Esophagus squamous epithelium (tissue), 5 donors: Measurements from ENCODE around the gene TBXAS1. TPM values are rescaled to one million over a fixed set of nuclear protein-coding genes. Genes with fewer than 3 reads are reported as not detected.

Source experiments
- DNase-seq: peaks from one replicate; lab custom pipeline; 2025; lab: John Stamatoyannopoulos, UW
- H3K27ac ChIP-seq, 4 donors: fragments of 200-600 bp; sonication (generic); one replicate each; pipeline ENCODE4 v1.5.1; 2016 to 2019; ENCODE audit warnings: mild to moderate bottlenecking in 1 of 4
- H3K27me3 ChIP-seq, 4 donors: fragments of 200-600 bp; sonication (generic); 1 replicate in 3 of 4; 2 replicates in 1 of 4; pipeline versions ENCODE4 v1.5.1 to v1.6.0; 2017 to 2021; ENCODE audit warnings: antibody characterized with exemption in 1 of 4
- H3K36me3 ChIP-seq, 3 donors: fragments of 200-600 bp; sonication (generic); one replicate each; pipeline ENCODE4 v1.5.1; 2016 to 2019
- H3K4me1 ChIP-seq, 3 donors: fragments of 200-600 bp; sonication (generic); one replicate each; pipeline ENCODE4 v1.5.1; 2017 to 2019
- H3K4me3 ChIP-seq, 4 donors: fragments of 200-600 bp; sonication (generic); 1 replicate in 3 of 4; 2 replicates in 1 of 4; pipeline ENCODE4 v1.5.1; 2016 to 2019; ENCODE audit warnings: mild to moderate bottlenecking in 2 of 4, moderate library complexity in 1 of 4
- H3K9me3 ChIP-seq, 3 donors: fragments of 200-600 bp; sonication (generic); one replicate each; pipeline ENCODE4 v1.5.1; 2016 to 2019
- POLR2A ChIP-seq, 4 donors: fragments of 450-650 bp; IDR thresholded peaks; one replicate each; pipeline ENCODE4 v1.6.1; 2017; ENCODE audit warnings: antibody characterized with exemption in 4 of 4, mild to moderate bottlenecking in 4 of 4, moderate library complexity in 3 of 4
- WGBS, 2 donors: methylation state at CpG; one replicate each; pipeline ENCODE4 v1.1.5; 2018; 5-methylcytosine and 5-hydroxymethylcytosine counted together
- intact Hi-C: fragments of 100-400 bp; cut with DNase I; formaldehyde crosslinking; loops from one replicate; pipeline ENCODE4 v1.15.0; 2022
- total RNA-seq, 4 donors: library from RNA; depleted of rRNA; stranded (reverse); fragments of >200 nt; gene quantifications; one replicate each; pipeline ENCODE4 v1.1.0, GENCODE V29; 2016
- TF ChIP-seq, protein P1 (sequence below), 6 experiments: fragments of 450-650 bp in 4 of 6; fragments of 200-600 bp in 2 of 6; sonication (generic) in 2 of 6; IDR thresholded peaks; one replicate each; pipeline ENCODE4 v1.5.1; 2016 to 2019; ENCODE audit warnings: antibody characterized with exemption in 6 of 6, mild to moderate bottlenecking in 4 of 6, moderate library complexity in 4 of 6
- donor health status: DM: yes; HTN: yes; CAD: no.

Gene TBXAS1
- total RNA-seq, 4 donors from 2014 or later, result 9.4 to 24.8 (median 17.8) TPM

DNA sequence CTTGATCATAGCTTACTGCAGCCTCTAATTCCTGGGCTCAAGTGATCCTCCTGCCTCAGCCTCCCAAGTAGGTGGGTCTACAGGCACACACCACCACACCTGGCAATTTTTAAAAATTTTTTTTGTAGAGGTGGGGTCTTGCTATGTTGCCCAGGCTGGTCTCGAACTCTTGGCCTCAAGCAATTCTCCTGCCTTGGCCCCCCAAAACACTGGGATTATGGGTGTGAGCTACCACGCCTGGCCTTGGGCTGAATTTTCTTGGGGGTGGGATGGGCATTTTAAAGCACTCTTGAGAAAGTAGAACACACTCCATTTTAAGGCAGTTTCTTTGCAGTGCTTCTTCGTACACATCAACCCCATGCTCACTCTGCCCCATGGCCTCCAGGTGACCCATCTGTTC lies 28.7 kb downstream of the TBXAS1 start:
- H3K36me3 ChIP-seq, result no peaks in the 10 kb centered on the region
- no peak for TF ChIP-seq POLR2A (IDR thresholded peaks at IDR 0.05)
- TF ChIP-seq, protein P1, sequence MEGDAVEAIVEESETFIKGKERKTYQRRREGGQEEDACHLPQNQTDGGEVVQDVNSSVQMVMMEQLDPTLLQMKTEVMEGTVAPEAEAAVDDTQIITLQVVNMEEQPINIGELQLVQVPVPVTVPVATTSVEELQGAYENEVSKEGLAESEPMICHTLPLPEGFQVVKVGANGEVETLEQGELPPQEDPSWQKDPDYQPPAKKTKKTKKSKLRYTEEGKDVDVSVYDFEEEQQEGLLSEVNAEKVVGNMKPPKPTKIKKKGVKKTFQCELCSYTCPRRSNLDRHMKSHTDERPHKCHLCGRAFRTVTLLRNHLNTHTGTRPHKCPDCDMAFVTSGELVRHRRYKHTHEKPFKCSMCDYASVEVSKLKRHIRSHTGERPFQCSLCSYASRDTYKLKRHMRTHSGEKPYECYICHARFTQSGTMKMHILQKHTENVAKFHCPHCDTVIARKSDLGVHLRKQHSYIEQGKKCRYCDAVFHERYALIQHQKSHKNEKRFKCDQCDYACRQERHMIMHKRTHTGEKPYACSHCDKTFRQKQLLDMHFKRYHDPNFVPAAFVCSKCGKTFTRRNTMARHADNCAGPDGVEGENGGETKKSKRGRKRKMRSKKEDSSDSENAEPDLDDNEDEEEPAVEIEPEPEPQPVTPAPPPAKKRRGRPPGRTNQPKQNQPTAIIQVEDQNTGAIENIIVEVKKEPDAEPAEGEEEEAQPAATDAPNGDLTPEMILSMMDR (IDR thresholded peaks at IDR 0.05), result no peak
- H3K27ac ChIP-seq, result no peak overlapping the region
- peaks cover 4 to 43% (median 17%) of the 10 kb centered on the region in 3 donors for H3K4me1 ChIP-seq
- no peak overlapping the region for H3K4me3 ChIP-seq
- WGBS, 2 donors, result 81 to 91% methylated on average over 3 of the region's 3 CpGs
- H3K9me3 ChIP-seq, result no peaks in the 10 kb centered on the region
- no peak for DNase-seq
- H3K27me3 ChIP-seq, result no peaks in the 10 kb centered on the region
- intact Hi-C loops, result no loop called here

DNA sequence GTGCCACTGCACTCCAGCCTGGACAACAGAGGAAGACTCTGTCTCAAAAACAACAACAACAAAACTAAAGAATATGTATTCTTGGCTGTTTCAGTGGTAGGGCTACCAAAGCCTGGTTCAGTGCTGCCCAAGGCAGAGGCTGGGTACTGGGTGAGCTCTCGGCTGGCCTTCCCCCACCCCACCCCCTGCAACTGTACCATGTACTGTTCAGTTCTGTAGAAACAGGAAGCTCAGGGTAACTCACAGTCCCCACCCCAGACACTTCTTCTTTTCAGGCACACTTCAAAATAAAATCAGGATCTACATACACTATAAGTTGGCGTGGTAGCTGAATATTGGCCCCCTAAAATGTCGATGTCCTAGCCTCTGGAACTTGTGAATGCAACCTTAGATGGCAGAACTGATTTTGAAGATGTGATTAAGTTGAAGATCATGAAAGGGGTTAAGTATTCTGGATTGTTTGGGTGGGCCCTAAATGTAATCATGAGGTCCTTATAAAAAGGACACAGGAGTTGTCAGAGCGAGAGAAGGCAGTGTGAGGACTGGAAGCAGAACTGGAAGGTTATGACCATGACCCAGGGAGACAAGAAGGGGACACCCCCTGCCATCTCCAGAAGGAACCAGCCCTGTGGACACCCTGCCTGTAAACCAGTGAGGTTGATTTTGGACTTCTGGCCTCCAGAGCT lies 31.2 kb downstream of the TBXAS1 start:
- DNase-seq, result no peak
- TF ChIP-seq, protein P1 (IDR thresholded peaks at IDR 0.05), result no peak
- no peak for TF ChIP-seq POLR2A (IDR thresholded peaks at IDR 0.05)
- WGBS, 2 donors, result 51 to 79% methylated on average over 3 to 4 of the region's 4 CpGs

DNA sequence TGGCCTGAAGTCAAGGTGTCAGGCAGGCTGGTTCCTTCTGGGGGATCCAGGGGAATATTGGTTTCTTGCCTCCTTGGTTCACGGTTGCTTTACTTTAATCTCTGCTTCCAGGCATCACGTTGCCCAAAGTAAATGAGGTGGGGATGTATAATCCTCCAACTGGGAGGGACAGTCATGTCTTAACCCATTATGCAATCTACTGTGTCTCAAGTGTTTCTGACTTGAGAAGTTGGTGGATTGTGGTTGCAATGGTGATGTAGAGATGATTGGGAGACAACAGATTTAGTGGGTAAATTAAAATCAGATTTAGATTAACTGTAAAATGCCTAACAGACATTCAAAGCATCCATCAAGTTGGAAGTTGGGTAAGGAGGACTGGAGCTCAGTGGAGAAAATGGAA lies 32.7 kb downstream of the TBXAS1 start:
- peaks cover 0 to 16% (median 0%) of the 10 kb centered on the region in 3 donors for H3K4me1 ChIP-seq
- no peak overlapping the region for H3K27ac ChIP-seq
- H3K27me3 ChIP-seq, result no peaks in the 10 kb centered on the region
- no peak overlapping the region for H3K4me3 ChIP-seq
- intact Hi-C loops, result no loop called here
- TF ChIP-seq, protein P1 (IDR thresholded peaks at IDR 0.05), result no peak
- TF ChIP-seq POLR2A (IDR thresholded peaks at IDR 0.05), result no peak
- no peak for DNase-seq
- H3K9me3 ChIP-seq, result no peaks in the 10 kb centered on the region
- 18 to 33% methylated on average over 2 of the region's 2 CpGs for WGBS, 2 donors
- H3K36me3 ChIP-seq, result no peaks in the 10 kb centered on the region

More for the DNA sequence above, 31.2 kb downstream of the TBXAS1 start:
- Histone ChIP-seq H3K4me1 (peaks cover 0 to 19% (median 0%) of the 10 kb centered on the region in 3 donors), H3K27me3 (no peaks in the 10 kb centered on the region), H3K4me3 (no peak overlapping the region), H3K36me3 (no peaks in the 10 kb centered on the region), H3K9me3 (no peaks in the 10 kb centered on the region), H3K27ac (peak overlapping the region in 2 of 4 donors; percentile 46 to 61)
- intact Hi-C loops, result no loop called here

GRCh38 chr7:139866047-139866837 lies 37.2 kb downstream of the TBXAS1 start:
- Histone ChIP-seq H3K36me3 (no peaks in the 10 kb centered on the region), H3K4me3 (no peak overlapping the region), H3K4me1 (peaks cover 0 to 14% (median 3%) of the 10 kb centered on the region in 3 donors), H3K9me3 (no peaks in the 10 kb centered on the region), H3K27ac (no peak overlapping the region), H3K27me3 (no peaks in the 10 kb centered on the region)
- no peak for TF ChIP-seq POLR2A (IDR thresholded peaks at IDR 0.05)
- TF ChIP-seq, protein P1 (IDR thresholded peaks at IDR 0.05), result no peak
- intact Hi-C loops, result no loop called here
- WGBS, 2 donors, result 93 to 95% methylated on average over 7 of the region's 7 CpGs
- DNase-seq, result no peak

DNA sequence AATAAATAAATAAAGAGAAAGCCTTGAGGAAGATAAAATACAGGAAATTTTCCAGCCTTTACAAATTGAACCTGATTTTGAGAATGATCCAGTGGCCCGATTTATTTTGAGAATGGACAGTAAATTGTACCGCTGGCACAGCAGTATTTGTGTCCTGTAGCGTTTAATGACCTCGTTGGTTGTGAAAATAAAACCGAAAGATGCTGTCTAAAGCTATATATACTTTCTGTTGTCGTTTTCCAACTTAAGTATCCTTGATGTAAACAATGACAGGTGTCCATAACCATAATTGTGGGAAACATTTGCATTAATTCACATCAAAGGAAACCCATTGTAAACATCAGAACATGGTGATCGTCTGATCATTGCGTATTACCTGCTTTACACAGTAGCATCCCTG lies 38.8 kb downstream of the TBXAS1 start:
- Histone ChIP-seq H3K36me3 (no peaks in the 10 kb centered on the region), H3K9me3 (no peaks in the 10 kb centered on the region), H3K4me3 (no peak overlapping the region), H3K4me1 (peaks cover 0 to 18% (median 9%) of the 10 kb centered on the region in 3 donors), H3K27ac (no peak overlapping the region), H3K27me3 (no peaks in the 10 kb centered on the region)
- intact Hi-C loops, result no loop called here
- DNase-seq, result no peak
- 89 to 90% methylated on average over 8 of the region's 8 CpGs for WGBS, 2 donors
- TF ChIP-seq POLR2A (IDR thresholded peaks at IDR 0.05), result no peak
- TF ChIP-seq, protein P1 (IDR thresholded peaks at IDR 0.05), result no peak
